T-helper 1 cell treated with Interleukin-12 subunit alpha and Interleukin-12 subunit beta and Interleukin-4 antibody, amounts not matched to agents 30 μg/mL and 1 μg/mL, for 36 hours (primary cell): ENCODE results near the gene GDF11.
A peak's percentile ranks its signal among the peaks of the same experiment; 100 is the strongest.

ENCODE experiments used
- H3K27ac Mint-ChIP-seq: one replicate; pipeline ENCODE4 v1.8.0; 2021; ENCODE audit warnings: mild to moderate bottlenecking, mixed read lengths
- H3K27me3 Mint-ChIP-seq: one replicate; pipeline ENCODE4 v1.8.0; 2021; ENCODE audit warnings: low read depth, mixed read lengths
- H3K36me3 Mint-ChIP-seq: one replicate; pipeline ENCODE4 v1.8.0; 2021; ENCODE audit warnings: low read depth, mixed read lengths
- H3K4me1 Mint-ChIP-seq: one replicate; pipeline ENCODE4 v1.8.0; 2021; ENCODE audit warnings: low read depth, mixed read lengths
- H3K4me3 Mint-ChIP-seq: one replicate; pipeline ENCODE4 v1.8.0; 2021; ENCODE audit warnings: mild to moderate bottlenecking, moderate library complexity, mixed read lengths
- H3K9me3 Mint-ChIP-seq: one replicate; pipeline ENCODE4 v1.8.0; 2021; ENCODE audit warnings: mixed read lengths

GDF11 gene

DNA sequence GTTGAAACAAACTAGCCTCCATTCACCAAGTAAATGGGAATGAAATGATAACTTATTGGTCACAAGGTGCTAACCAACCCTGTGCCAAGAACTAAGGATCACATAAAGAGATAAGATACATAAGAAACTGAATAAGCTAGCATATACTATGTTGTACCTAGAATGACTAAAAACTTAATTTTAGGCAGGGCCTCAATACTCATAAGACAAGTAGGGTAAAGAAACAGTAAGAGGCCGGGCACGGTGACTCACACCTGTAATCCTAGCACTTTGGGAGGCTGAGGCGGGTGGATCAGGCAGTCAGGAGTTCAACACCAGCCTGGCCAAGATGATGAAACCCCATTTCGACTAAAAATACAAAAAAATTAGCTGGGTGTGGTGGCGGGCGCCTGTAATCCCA, 17.7 kb downstream of the GDF11 start:
- no peak overlapping the region for H3K27ac Mint-ChIP-seq
- H3K4me1 Mint-ChIP-seq, result peaks cover 12% of the 10 kb centered on the region
- H3K27me3 Mint-ChIP-seq, result no peaks in the 10 kb centered on the region
- H3K4me3 Mint-ChIP-seq, result no peak overlapping the region
- H3K36me3 Mint-ChIP-seq, result peaks cover 37% of the 10 kb centered on the region
- H3K9me3 Mint-ChIP-seq, result no peaks in the 10 kb centered on the region

- H3K27me3 Mint-ChIP-seq, result no peaks in the 10 kb centered on the region
- peaks cover 9% of the 10 kb centered on the region for H3K4me1 Mint-ChIP-seq
- no peaks in the 10 kb centered on the region for H3K9me3 Mint-ChIP-seq
- no peak overlapping the region for H3K4me3 Mint-ChIP-seq
- H3K27ac Mint-ChIP-seq, result no peak overlapping the region
- peaks cover 35% of the 10 kb centered on the region for H3K36me3 Mint-ChIP-seq
These were observed 19.7 kb downstream of the GDF11 start for GRCh38 chr12:55762646-55763045.

- H3K36me3 Mint-ChIP-seq, result peaks cover 16% of the 10 kb centered on the region
- peaks cover 6% of the 10 kb centered on the region for H3K4me1 Mint-ChIP-seq
- H3K27me3 Mint-ChIP-seq, result no peaks in the 10 kb centered on the region
- H3K9me3 Mint-ChIP-seq, result no peaks in the 10 kb centered on the region
- H3K27ac Mint-ChIP-seq, result peak overlapping the region; percentile 0
- H3K4me3 Mint-ChIP-seq, result no peak overlapping the region
These were observed 22.9 kb downstream of the GDF11 start for GRCh38 chr12:55765736-55766290.

GRCh38 chr12:55767156-55767555, 24.2 kb downstream of the GDF11 start:
- H3K27ac Mint-ChIP-seq, result no peak overlapping the region

DNA sequence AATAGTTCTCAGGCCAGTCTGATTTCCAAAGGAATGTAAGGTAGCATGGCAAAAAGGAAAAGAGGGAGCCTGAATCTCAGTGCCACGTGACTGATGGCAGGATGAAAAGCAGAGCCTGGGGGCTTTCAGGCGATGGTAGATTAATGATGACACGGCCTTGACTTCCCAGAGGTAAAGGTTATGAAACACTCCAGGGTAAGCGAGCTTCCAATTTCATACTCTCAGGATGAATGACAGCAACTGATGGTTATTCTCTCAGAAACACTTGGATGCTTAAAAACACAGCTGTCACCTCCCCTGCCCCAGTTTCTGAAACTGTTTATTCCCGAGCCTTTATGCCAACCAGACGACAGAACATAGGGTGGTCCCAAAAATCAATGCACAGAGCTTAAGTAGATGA, 28.8 kb downstream of the GDF11 start:
- H3K9me3 Mint-ChIP-seq, result no peaks in the 10 kb centered on the region
- peaks cover 30% of the 10 kb centered on the region for H3K36me3 Mint-ChIP-seq
- H3K4me3 Mint-ChIP-seq, result no peak overlapping the region
- peaks cover 16% of the 10 kb centered on the region for H3K4me1 Mint-ChIP-seq
- no peak overlapping the region for H3K27ac Mint-ChIP-seq
- no peaks in the 10 kb centered on the region for H3K27me3 Mint-ChIP-seq

More at GRCh38 chr12:55767156-55767555, 24.2 kb downstream of the GDF11 start:
- Mint-ChIP-seq H3K36me3 (peaks cover 19% of the 10 kb centered on the region), H3K4me3 (no peak overlapping the region), H3K9me3 (no peaks in the 10 kb centered on the region), H3K27me3 (no peaks in the 10 kb centered on the region), H3K4me1 (peaks cover 6% of the 10 kb centered on the region)

DNA sequence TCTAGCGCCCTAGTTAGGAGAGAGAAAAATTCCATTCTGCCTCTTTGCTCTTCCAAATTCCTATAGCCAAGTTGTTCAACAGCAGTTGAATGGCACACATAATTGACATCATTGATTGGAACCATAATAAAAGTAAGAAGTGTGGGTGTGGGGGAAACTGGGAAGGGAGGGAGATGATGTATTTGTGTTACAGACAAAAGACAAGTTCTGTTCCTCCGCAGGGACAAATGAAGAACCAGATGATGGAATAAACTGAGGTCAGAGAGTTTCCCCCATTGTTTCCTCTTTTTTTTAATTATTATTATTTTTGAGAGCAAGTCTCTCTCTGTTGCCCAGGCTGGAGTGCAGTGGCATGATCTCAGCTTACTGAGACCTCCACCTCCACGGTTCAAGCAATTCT, 34.9 kb downstream of the GDF11 start:
- H3K27ac Mint-ChIP-seq, result no peak overlapping the region
- peaks cover 24% of the 10 kb centered on the region for H3K4me1 Mint-ChIP-seq
- H3K36me3 Mint-ChIP-seq, result peaks cover 39% of the 10 kb centered on the region

DNA sequence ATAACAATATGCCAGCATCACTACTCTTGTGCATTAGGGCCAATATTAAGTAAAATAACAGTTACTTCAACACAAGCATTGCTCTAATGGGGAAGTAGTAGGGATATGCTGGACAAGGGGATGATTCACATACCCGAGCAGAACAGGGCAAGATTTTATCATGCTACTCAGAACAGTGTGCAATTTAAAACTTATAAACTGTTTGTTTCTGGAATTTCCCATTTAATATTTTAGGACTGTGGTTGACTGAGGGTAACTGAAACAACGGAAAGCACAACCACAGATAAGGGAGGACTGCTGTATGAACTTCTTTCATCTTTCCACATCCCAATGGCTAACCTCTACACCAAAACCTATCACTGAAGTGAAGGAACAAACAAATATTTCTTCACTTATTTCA, 37.8 kb downstream of the GDF11 start:
- Mint-ChIP-seq H3K4me3 (peak overlapping the region; percentile 48), H3K9me3 (no peaks in the 10 kb centered on the region), H3K36me3 (peaks cover 43% of the 10 kb centered on the region), H3K27me3 (no peaks in the 10 kb centered on the region), H3K4me1 (peaks cover 23% of the 10 kb centered on the region), H3K27ac (peak overlapping the region; percentile 70)

More for the DNA sequence above, 34.9 kb downstream of the GDF11 start:
- H3K27me3 Mint-ChIP-seq, result no peaks in the 10 kb centered on the region
- H3K4me3 Mint-ChIP-seq, result no peak overlapping the region
- no peaks in the 10 kb centered on the region for H3K9me3 Mint-ChIP-seq

DNA sequence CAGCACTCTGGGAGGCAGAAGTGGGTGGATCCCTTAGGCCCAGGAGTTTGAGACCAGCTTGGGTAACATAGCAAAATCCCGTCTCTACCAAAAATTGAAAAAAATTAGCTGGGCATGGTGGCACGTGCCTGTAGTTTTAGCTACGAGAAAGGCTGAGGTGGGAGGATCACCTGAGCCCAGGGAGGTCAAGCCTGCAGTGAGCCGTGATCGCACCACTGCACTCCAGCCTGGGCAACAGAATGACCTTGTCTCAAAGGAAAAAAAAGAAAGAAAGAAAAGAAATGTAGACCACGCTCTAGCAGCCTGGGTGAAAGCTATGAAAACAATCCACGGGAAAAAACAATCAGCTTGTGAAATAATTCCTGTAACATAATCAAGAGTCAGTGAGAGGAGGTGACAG, 45.6 kb downstream of the GDF11 start:
- no peak overlapping the region for H3K27ac Mint-ChIP-seq

DNA sequence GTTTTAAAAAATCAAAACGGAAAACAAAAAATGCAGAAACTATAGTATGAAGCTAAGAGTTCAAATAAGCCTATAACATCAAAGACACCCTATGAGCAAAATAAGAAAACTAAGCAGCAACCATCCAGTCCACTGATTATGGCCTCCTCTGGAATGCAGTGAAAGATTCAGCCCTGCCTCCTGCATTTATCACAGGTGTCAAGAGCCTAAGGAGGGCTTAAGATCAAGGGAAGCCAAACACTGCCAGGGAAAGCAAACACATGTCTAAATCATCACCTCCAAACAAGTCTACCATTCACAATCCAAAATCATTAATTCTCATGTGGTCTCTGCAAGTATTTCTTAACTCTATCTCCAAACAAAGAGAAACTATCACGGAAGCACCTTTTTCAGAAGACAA, 46.2 kb downstream of the GDF11 start:
- H3K27ac Mint-ChIP-seq, result no peak overlapping the region
- H3K36me3 Mint-ChIP-seq, result peaks cover 43% of the 10 kb centered on the region
- no peaks in the 10 kb centered on the region for H3K27me3 Mint-ChIP-seq

More for the DNA sequence above, 45.6 kb downstream of the GDF11 start:
- Mint-ChIP-seq H3K4me1 (peaks cover 9% of the 10 kb centered on the region), H3K9me3 (no peaks in the 10 kb centered on the region), H3K36me3 (peaks cover 42% of the 10 kb centered on the region), H3K4me3 (no peak overlapping the region), H3K27me3 (no peaks in the 10 kb centered on the region)

DNA sequence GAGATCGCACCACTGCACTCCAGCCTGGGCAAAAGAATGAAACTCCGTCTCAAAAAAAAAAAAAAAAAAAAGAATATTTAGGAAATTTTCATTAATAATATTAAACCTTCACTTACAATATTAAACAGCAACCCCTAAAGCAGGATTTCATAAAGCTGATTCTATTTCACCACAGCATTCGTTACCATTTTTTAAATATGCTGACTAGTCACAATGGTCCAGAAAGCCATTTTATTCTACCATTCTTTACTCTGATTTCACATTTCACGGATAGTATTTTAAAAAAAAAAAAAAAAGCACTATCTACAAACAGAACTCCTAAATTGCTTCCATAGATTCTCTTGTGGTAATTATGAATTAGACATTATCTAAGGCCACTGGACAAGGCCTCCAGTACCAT, 47.0 kb downstream of the GDF11 start:
- Mint-ChIP-seq H3K9me3 (no peaks in the 10 kb centered on the region), H3K27ac (no peak overlapping the region), H3K36me3 (peaks cover 47% of the 10 kb centered on the region)

More for the DNA sequence above, 46.2 kb downstream of the GDF11 start:
- Mint-ChIP-seq H3K4me1 (peaks cover 5% of the 10 kb centered on the region), H3K9me3 (no peaks in the 10 kb centered on the region), H3K4me3 (no peak overlapping the region)

DNA sequence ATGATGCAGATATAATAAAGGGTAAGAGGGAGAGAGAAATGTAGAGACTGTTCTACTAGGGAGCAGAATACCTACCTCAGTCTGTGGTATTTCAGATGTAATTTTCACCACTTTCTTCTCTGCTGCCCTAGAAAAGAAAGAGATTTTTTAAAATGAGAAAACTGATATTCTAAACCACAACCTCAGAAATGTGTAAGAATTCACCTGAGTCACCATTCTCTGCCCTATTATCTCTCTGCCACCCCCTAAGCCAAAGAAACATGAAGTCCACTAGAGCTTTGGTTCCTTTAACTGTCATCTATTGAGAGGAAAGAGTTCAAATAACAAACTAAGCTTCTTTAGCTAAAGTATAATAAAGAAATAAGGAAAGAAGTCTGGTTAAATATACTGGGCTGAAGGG, 53.0 kb downstream of the GDF11 start:
- Mint-ChIP-seq H3K4me3 (no peak overlapping the region), H3K4me1 (peaks cover 14% of the 10 kb centered on the region), H3K27me3 (no peaks in the 10 kb centered on the region), H3K27ac (no peak overlapping the region), H3K36me3 (peaks cover 46% of the 10 kb centered on the region), H3K9me3 (no peaks in the 10 kb centered on the region)

More for the DNA sequence above, 47.0 kb downstream of the GDF11 start:
- Mint-ChIP-seq H3K4me1 (peaks cover 5% of the 10 kb centered on the region), H3K4me3 (no peak overlapping the region), H3K27me3 (no peaks in the 10 kb centered on the region)

- H3K9me3 Mint-ChIP-seq, result no peaks in the 10 kb centered on the region
- peaks cover 14% of the 10 kb centered on the region for H3K4me1 Mint-ChIP-seq
- H3K4me3 Mint-ChIP-seq, result no peak overlapping the region
- H3K27ac Mint-ChIP-seq, result no peak overlapping the region
- peaks cover 50% of the 10 kb centered on the region for H3K36me3 Mint-ChIP-seq
- no peaks in the 10 kb centered on the region for H3K27me3 Mint-ChIP-seq
These were observed 54.1 kb downstream of the GDF11 start for GRCh38 chr12:55797068-55797467.

DNA sequence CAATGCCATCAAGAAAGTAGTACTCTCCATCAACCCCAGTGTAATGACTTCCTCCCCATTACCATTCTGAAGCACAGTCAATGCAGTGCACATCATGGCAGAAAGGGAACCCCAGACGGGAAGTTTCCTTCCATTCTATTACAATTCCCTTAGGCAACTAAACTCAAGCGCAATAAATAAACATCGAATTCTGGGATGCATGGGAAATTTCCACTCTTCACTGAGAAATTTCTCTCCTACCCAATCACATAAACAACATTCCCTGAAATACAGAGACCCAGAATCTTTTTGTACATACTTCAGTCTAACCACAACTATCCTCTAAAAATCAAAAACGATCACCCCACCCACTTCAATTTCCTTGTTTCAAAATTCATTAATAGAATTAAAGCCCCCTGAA, 54.6 kb downstream of the GDF11 start:
- Mint-ChIP-seq H3K4me1 (peaks cover 14% of the 10 kb centered on the region), H3K4me3 (no peak overlapping the region), H3K27ac (no peak overlapping the region), H3K36me3 (peaks cover 50% of the 10 kb centered on the region), H3K27me3 (no peaks in the 10 kb centered on the region), H3K9me3 (no peaks in the 10 kb centered on the region)
